ENCODE results near the gene MTERF4.

MTERF4 gene

GRCh38 chr2:241051578-241052487 lies 50.3 kb downstream of the MTERF4 start:
- no peak for DNase-seq (ENCODE audit: low read depth in 3 of 3, low spot score in 1 of 3)

GRCh38 chr2:241050624-241051577 lies 51.2 kb downstream of the MTERF4 start:
- DNase-seq (ENCODE audit: low read depth in 3 of 3, low spot score in 1 of 3): no peak

DNA sequence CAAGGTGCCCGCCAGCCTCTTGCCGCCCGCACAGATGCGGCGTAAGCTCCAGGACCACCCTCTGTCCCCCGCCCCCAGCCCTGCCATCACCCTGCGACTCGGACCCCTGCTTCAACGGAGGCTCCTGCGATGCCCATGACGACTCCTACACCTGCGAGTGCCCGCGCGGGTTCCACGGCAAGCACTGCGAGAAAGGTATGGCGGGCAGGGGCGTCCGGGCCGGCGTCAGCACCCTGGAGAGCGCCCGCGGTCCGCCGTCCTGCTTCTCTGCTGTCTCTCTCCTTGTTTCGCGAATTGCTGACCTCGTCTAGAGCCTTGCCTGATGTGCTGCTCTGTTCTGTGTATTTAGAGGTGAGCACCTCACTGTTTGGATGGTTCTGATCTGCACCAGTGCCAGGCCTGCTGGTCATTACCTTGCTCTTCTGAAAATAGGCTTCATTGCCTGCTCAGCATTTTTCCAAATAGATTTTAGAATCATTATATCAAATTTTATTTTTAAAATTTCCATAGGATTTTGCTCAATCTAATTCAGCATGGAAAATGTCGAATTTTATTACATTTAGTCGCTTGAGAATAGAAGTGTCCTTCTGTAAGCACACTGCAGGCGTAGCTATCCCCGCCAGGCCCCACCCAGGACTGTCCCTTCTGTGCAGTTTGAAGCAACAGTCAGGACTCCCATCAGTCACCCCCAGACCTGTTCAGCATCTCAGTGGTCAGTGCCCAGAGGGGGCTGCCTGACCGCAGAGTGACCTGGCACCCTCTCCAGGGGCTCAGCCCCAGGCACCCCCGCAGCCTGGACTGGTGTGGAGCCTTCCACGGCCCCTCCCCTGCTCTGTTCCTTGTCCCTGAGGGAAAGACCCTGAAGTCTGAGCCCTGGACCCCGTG lies 52.1 kb downstream of the MTERF4 start:
- no peak for DNase-seq (ENCODE audit: low read depth in 3 of 3, low spot score in 1 of 3)

GRCh38 chr2:241048949-241049343 lies 53.1 kb downstream of the MTERF4 start:
- DNase-seq (ENCODE audit: low read depth in 3 of 3, low spot score in 1 of 3): no peak

DNA sequence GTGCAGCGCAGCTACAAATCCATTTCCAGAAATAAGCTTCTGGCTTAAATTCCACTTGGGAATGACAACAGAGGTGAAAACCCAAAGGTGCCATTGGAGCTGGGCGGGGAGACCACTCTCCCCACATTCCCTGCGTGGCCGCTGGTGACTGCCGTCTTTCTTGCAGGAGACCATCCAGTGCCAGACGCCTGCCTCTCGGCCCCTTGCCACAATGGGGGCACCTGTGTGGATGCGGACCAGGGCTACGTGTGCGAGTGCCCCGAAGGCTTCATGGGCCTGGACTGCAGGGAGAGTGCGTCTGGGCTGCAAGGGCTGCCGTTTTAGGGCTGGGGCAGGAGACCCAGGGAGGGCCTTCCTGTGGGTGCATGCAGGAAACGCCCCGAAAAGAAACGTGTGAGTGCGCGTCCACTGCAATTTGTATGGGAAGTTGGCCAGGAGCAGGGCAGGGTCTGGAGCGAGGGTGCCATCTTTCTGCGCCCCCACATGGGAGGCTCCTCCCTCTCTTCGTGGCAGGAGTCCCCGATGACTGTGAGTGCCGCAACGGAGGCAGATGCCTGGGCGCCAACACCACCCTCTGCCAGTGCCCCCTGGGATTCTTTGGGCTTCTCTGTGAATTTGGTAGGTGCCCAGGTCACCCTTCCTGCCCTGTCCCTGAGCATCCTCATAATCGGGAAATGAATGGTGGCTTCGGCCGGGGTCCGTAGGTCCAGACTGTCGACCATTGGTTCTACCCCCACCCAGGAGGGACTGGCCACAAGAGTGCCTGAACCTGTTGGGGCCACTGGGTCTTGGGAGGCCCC lies 53.7 kb downstream of the MTERF4 start:
- DNase-seq (ENCODE audit: low read depth in 3 of 3, low spot score in 1 of 3): no peak

DNA sequence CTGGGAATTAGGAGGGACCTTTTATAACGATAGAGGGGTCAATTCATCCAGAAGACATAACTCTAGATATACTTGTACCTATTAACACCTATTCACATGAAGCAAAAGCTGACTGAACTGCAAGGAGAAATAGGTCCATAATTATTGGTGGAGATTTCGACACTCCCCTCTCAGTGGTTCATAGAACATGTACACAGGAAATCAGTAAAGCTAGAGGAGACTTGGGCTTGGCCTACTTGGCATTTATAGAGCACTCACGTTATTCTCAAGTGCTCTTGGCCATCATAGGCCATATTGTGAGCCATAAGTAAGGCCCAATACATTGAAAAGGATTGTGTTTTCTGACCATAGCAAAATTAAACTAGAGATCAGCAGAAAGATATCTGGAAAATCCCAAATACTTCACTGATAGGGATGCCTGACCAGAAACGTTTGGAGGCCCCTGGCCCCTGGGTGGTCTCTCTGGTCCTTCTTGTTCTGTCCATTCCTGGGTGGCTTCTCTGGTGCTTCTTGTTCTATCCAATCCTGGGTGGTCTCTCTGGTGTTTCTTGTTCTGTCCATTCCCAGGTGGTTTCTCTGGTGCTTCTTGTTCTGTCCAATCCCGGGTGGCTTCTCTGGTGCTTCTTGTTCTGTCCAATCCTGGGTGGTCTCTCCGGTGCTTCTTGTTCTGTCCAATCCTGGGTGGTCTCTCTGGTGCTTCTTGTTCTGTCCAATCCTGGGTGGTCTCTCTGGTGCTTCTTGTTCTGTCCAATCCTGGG lies 54.7 kb downstream of the MTERF4 start:
- no peak for DNase-seq (ENCODE audit: low read depth in 3 of 3, low spot score in 1 of 3)

All from stimulated activated CD4-positive, alpha-beta T cell treated with anti-CD3 and anti-CD28 coated beads, TNF-alpha, amount 100 ng/mL, for 1 hour (primary cell).